Fibroblast of peridontal ligament (primary cell): ENCODE results near the gene RGL3.
"Not testable (repeated sequence)": the region's sequence is repeated elsewhere in the genome, so short reads cannot be mapped to it uniquely, and the experiment has no call there.

Experiments used
- DNase-seq: peaks from one replicate; pipeline ENCODE4 v3.0.0-alpha.2; 2010; ENCODE audit errors: extremely low read depth

The RGL3 gene

DNA sequence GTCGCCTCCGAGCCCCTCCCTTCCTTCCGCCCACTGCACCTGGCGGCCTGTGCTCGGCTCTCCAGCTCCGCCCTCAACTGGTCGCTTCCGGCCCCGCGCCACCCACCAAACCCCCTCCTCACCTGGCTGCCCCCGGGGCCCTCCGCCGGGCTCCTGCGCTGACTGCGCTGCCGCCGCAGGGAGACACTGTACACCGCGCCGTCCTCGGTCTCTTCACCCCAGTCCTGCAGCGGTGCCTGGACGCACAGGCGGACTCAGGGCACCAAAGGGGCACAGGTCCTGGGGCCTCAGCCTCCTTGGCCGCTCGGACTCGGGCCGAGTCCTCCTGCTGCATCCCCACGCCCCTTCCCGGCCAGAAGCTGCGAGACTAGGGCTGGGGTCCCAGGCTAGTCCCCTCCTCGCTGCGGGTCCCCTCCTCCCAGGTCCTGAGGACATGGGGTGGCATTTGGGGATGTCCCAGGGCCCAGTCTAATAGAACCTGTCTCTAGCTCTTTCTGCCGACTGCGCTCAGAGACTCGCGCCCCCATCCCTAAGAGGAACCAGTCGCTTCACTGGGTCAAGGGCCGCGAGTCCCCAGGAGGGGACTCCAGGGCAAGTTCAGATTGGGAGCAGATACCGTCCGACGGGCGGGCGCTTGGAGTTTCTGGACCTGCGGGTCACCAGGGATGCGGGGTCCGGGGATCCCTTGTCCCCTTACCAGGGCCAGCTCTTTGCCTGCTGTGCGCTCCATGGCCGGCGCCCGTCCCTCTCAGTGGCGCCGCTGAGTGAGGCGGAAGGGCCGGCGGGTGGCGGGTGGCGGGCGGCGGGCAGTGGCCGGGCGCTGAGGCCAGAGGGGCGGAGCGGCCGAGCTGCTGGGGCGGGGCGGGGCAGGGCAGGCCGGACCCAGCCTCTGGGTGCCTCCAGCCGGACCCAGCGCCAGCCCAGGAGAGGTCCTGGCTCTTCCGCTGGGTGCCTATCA, at the start of gene RGL3:
Gene RGL3 (minus strand): TSS at position 766 of the 958 bp plus-strand sequence. CDS start 36 bp downstream, at position 730.
- DNase-seq, result no peak

DNA sequence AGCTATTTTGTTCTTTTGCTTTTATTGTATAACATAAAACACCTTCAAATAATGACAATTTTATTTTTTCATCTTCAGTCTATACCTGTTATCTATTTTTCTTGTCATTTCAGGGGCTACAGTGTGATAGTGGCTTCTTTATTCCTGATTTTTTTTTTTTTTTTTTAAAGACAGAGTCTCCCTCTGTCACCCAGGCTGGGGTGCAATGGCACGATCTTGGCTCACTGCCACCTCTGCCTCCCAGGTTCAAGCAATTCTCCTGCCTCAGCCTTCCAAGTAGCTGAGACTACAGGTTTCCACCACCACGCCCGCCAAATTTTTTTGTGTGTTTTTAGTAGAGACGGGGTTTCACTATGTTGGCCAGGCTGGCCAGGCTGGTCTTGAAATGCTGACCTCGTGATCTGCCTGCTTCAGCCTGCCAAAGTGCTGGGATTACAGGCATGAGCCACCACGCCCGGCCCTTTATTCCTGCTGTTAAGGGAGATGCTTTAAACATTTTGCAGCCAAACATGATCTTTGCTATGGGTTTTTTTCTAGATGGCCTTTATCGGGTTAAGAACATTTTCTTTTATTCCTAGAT, 49.2 kb upstream of the RGL3 start:
- DNase-seq, result not testable (repeated sequence)

DNA sequence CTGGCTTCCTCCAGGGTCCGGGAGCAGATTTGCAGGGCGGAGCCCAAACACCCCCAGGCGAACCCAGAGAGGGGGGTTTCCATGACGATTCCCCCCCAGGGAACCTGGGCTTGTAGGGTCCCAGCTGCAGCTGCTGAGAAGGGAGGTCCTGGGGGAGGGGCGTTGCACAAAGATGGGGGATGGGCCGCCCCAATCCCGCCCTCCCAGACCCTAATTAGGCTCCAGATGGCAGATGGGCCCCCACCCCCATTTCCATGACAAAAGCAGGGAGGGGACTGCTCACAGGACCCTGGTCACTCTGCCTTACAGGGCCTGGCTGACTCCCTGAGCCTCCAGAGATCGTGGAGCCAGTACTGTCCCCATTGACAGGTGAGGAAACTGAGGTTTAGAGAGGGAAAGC, 46.5 kb upstream of the RGL3 start:
- DNase-seq, result no peak

DNA sequence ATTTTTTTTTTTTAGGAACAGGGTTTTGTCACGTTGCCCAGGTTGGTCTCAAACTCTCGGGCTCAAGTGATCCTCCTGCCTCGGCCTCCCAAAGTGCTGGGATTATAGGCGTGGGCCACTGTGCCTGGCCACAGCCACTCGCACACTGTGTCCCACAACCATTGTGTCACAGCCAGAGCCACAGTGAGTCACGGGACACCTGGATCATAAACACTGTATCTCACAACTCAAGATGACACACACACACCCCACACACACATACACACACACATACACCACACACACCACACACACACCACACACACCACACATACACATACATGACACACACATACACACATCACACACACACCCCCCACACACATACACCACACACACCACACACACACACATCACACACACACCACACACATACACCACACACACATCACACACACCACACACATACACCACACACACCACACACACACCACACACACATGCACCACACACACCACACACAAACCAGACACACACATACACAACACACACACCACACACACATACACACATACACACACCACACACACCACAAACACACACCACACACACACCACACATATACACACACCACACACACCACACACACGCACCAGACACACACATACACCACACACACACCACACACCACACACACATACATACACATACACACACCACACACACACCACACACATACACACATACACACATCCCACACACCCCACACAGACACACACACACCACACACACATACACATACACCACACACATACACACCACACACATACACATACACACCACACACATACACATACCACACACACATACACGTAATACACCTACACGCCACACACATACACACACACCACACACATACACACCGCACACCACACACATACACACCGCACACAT, 45.5 kb upstream of the RGL3 start:
- DNase-seq, result no peak

GRCh38 chr19:11463391-11463790, 44.3 kb upstream of the RGL3 start:
- DNase-seq, result no peak

DNA sequence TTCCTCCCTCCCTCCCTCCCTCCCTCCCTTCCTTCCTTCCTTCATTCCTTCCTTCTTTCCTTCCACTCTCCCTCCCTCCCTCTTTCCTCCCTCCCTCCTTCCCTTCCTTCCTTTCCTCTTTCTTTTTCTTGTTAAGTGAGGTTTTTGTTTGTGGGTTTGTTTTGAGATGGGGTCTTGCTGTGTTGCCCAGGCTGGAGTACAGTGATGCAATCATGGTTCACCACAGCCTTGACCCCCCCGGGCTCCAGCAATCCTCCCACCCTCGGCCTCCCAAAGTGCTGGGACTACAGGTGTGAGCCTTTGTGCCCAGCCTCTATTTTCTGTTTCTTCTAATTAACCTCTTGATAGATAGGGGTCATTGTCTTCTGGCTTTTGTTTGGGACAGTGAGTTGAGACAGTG, 42.3 kb upstream of the RGL3 start:
- DNase-seq, result no peak

DNA sequence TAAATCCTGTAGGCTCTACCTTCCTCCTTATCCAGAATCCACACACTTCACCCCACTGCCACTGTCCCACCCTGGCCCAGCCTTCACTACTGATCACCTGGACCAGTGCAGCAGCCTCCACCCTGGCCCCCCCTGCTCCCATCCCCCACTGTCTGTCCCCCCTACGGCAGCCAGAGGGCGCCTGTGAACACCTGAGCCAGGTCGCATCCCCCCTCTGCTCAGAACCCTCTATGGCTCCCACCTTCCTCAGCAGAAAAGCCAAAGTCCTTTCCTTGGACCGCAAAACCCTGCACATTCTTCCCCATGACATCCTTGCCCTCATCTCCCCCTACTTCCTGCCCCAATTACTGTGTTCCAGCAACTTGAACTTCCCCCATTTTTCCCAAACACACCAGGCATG, 41.1 kb upstream of the RGL3 start:
- no peak for DNase-seq

GRCh38 chr19:11458912-11459311, 39.8 kb upstream of the RGL3 start:
- DNase-seq, result not testable (repeated sequence)

DNA sequence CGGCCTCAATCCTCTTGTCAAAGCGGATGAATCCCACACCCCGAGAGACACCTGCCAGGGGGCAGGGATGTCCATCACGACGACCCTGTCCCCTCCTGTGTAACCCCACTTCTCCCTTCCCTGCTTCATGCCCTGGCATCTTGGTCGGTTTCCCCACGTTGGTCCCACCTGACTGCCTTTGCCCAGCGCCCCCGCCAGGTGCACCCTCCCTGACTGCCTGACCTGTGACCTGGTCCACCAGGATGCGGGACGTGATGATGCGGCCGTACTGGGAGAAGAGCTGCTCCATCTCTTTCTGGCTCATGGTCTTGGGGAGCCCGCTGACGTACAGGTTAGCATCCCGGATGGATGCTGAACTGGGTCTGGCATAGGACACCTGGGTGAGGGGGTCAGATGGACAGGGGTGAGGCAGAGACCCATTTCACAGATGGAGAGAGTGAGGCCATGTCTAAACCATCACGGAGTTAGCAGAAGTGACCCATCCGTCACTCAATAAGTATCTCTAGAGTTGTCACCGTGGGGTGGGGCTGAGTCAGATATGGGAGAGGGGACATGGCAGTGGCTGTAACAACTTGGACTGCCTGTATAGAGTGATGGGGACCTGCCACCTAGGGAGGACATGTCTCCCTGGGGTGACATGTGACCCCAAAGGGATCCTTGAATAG, 39.3 kb upstream of the RGL3 start:
- DNase-seq, result no peak

DNA sequence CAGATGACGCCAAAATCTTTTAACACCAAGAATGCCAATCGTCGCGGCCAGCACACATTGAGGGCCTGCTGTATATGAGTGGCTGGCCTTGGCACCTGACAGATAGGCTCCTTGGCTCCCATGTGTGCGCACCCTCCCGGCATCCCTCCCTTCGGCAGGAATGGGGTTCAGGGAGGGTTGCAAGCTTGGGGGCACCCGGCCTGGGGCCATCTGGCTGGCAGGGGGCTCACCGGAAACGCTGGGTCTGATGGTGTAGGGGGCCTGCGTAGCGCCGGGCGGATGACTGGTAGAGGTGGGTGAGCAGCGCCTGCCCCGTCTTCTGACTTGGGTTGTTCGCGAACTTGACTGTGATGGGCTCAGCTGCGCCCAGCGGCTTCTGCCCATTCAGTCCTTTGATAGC, 38.7 kb upstream of the RGL3 start:
- no peak for DNase-seq

DNA sequence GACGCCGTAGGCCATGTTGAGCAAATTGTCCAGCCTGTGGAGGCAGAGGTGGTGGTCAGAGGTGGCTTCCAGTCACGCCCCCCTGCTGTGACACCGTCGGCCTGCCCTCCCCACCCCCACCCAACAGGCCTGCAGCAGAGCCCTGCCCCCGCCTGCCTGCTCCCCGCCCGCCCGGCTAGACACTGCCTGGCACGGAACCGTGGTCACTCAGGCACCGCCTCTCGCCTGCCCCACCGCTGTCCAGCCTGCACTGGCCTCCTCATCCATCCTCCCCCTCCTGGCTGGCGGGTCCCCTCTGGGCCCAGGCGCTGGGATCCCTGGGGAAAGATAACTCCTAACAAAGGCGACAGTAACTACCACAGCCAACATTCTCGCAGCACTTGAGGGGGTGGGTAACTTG, 38.0 kb upstream of the RGL3 start:
- DNase-seq, result no peak

- DNase-seq, result no peak
Observed at GRCh38 chr19:11456659-11457058, 37.5 kb upstream of the RGL3 start.

- DNase-seq, result not testable (repeated sequence)
Observed at GRCh38 chr19:11455233-11455554, 36.1 kb upstream of the RGL3 start.

- no peak for DNase-seq
Observed at GRCh38 chr19:11453468-11454341, 34.6 kb upstream of the RGL3 start.

GRCh38 chr19:11452620-11453310, 33.7 kb upstream of the RGL3 start:
- DNase-seq, result no peak

GRCh38 chr19:11451871-11452619, 32.9 kb upstream of the RGL3 start:
- DNase-seq, result no peak

GRCh38 chr19:11451327-11451870, 32.3 kb upstream of the RGL3 start:
- no peak for DNase-seq

GRCh38 chr19:11450570-11451326, 31.6 kb upstream of the RGL3 start:
- no peak for DNase-seq
